Activated naive CD8-positive, alpha-beta T cell treated with anti-CD3 and anti-CD28 coated beads, Interleukin-2, amount 50 U/mL, for 16 hours (primary cell): ENCODE measurements around the gene CADPS.
"Not testable (repeated sequence)": the region's sequence is repeated elsewhere in the genome, so short reads cannot be mapped to it uniquely, and the experiment has no call there.

Experiments used
- DNase-seq: peaks from one replicate; pipeline ENCODE4 v3.0.0-alpha.2; 2020; ENCODE audit warnings: low read depth, low spot score

The CADPS gene

DNA sequence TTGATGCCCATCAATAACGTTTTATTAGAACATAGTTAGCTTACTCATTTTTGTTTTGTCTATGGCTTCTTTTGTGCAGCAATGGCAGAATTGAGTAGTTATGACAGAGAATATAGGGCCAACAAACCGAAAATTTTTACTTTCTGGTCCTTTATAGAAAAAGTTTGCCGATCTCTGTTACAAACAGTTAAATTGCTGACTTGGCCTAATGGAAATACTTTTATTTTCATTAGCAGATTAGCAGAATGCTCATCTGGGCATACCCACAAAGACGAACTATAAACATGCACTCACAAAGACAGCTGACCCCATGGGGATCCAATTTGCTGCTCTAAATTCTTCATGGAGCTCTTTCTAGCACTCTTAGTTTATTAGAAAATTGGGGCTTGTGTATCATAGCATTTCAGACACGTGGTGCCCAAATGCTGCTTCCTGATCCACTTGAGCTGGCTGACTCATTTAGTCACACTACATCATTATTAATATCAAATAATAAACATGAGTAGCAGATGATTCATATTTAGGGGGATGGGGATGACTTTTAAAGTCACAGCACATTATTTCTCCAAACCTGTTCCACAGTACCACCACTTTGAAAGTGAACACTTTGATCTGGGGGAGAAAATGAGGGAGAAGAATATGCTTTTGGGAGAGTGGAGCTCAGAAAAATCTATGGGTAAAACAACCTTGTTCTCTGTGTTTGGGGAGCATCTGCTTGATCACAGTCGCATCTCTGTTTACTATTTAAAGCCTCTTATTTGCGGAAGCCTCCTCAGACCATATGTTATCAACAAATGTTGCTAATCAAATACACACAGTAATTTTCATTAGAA lies 273.8 kb downstream of the CADPS start:
- DNase-seq, result no peak

DNA sequence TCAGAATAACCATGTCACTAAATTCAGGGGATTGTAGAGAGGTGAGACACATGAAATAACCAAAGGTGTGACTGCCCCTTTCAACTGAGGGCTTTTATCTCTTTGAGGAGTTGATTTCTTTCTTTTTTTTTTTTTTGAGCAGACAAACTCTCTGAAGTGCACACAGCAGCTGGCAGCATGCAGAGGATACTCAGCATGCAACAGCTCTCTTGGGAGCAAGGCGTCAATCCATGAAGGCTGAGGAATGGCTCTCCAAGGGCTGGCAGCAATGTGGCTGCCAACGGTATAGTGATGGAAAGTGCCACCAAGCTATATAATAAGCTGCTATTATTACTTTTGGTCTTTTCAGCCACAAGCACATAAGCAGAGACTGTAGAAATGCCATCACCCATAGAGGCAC lies 275.2 kb downstream of the CADPS start:
- no peak for DNase-seq

- no peak for DNase-seq
Measured at GRCh38 chr3:62597491-62597890, 277.7 kb downstream of the CADPS start.

DNA sequence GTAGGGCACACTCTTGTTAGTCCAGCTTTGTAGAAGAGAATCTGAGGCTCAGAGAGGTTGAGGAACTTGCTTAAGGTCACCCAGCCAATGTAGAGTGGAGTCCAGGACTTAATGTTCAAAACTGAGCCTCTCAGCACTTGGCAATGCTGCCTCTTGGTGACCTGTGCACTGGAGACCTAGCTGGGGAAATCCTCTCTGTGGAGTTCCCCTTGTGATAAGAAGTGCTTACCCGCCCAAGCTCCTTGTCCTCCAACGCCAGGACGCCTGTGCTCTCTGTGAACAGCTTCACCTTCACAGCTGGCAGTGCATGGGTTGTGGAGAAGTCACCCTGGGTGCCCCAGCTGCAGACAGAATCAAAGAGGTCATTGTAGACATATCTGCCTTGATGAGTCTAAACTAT lies 282.8 kb downstream of the CADPS start:
- DNase-seq, result no peak

- no peak for DNase-seq
Measured at GRCh38 chr3:62589078-62589477, 286.1 kb downstream of the CADPS start.

GRCh38 chr3:62587579-62588031 lies 287.6 kb downstream of the CADPS start:
- DNase-seq, result no peak

- DNase-seq, result no peak
Measured at GRCh38 chr3:62587169-62587568, 288.0 kb downstream of the CADPS start.

GRCh38 chr3:62586356-62586755 lies 288.9 kb downstream of the CADPS start:
- no peak for DNase-seq

GRCh38 chr3:62585861-62586260 lies 289.4 kb downstream of the CADPS start:
- DNase-seq, result no peak

GRCh38 chr3:62584636-62585035 lies 290.6 kb downstream of the CADPS start:
- DNase-seq, result no peak

GRCh38 chr3:62582495-62583172 lies 292.6 kb downstream of the CADPS start:
- DNase-seq, result no peak

GRCh38 chr3:62580485-62580884 lies 294.7 kb downstream of the CADPS start:
- not testable (repeated sequence) for DNase-seq

GRCh38 chr3:62577153-62577552 lies 298.1 kb downstream of the CADPS start:
- no peak for DNase-seq

DNA sequence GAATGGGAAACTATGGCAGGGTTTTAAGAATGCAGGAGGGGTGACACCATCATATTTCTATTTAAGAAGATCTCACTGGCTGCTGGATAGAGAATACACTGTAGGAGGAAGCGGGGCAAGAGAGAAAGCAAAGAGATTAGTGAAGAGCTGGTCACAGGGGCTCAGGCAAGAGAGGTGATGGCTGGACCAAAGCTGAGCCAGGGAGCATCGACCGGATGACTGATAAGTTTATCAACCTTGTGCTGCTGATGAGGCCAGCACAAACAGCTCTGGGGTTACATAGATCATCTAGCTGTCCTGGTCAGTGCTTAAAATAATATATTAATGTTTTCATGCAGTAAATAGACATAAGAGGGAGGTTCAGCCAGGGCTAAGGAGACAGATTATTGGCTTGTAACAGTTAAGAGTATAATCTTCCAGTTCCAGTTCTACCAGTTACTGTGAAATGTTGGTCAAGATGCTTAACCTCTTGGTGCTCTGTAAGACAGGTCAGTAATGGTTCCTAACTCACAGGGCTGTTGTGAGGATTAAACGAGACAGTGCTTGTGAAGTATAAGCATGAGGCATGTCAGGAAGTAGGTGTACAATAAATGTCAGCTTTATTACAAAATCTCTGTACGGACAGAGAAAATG lies 300.8 kb downstream of the CADPS start:
- DNase-seq, result no peak

DNA sequence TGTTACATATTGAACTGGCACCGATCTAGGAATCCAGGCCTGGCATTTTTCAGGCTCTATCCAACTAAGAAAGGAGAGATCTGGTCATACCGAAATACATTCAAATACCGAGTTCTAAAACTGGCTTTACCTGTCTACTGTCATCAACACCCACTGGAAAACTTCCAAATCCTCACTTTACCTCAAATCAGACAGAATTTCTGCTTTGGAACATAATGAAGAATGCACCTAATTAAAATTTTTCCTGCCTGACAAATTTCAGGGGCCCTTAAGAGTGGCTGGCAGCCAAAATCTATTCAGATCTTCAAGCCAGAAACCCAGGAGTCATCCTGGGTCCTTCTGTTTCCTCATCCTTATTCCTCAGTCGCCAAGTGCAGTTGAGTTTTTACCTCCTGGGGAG lies 303.3 kb downstream of the CADPS start:
- DNase-seq, result no peak

DNA sequence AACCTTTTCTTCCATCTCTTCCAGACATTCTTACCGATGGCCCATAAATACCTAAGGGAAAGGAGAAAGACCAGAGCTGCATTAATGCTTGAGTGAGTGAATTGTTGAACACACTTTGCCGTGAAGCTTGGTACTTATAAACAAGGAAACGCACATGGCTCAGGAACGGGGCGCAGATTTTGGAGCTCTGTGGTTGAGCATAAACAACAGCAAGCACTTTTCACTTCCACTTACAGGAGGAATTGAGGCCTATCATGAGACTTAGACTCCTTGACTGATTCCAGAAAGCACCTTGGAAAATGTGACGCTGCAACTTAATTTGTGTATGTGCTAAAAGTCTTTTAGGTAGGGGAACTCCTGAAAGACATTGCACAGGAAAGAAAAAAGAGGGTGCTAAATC lies 304.3 kb downstream of the CADPS start:
- DNase-seq, result no peak

GRCh38 chr3:62569609-62570008 lies 305.6 kb downstream of the CADPS start:
- no peak for DNase-seq

DNA sequence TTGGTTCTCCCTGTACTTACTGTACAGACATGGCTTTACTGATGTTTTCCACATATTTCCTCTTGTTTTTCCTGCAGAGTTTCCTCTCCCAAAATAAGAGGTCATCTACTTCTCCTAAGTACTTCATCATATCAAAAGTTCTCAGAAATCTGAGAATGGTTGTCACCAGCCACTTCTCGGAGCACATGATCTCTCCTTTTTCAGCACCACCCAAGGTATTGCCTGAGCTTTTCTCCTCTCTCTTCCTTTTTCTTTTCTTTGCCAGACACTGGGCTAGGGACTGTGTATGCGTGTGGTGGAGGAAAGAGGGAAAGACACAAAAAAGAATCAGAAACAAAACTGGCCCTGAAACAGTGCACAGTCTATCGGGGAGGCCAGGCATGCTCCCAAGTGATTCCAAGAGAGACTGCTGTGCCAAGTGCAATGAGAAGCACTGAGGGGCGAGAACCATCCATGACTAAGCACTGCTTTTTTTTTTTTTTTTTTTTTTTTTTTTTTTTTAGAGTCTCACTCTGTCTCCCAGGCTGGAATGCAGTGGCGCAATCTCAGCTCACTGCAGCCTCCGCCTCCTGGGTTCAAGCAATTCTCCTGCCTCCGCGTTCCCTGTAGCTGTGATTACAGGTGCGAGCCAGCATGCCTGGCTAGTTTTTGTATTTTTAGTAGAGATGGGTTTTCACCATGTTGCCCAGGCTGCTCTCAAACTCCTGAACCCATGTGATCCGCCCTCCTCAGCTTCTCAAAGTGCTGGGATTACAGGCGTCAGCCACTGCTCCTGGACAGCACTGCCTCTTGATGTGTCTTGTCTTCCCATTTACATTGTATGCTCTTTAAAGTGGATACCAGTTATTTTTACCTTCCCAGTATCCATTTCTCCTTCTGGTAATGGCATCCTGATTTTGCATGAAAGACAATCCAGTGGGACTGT lies 307.9 kb downstream of the CADPS start:
- no peak for DNase-seq

DNA sequence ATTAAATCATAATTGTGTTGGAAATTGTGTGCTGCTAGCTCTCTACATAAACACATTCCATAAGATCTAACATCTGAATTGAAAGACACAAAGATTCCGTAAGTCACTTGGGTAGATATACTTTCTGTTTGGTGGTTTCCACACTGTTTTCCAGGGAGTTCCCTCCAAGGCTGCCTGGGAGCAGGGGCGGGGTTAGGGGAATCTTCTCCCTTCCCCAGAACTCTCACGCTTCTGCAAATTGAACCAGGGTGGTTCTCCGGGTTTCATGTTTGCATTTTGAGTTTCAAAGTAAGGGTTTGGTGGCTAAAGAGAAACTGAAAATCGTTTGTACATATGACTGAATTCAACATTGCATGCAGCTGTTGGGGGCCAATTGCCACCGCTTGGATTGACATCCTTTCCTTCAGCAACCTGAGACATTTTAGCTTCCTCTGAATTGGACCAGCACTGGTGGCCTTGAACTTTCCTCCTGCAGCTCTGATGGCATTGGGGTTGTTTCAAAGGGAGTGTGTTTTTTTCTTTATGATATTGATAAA lies 309.1 kb downstream of the CADPS start:
- DNase-seq, result no peak

- no peak for DNase-seq
Measured at GRCh38 chr3:62562596-62562995, 312.6 kb downstream of the CADPS start.

- DNase-seq, result no peak
Measured at GRCh38 chr3:62562017-62562416, 313.2 kb downstream of the CADPS start.
